Measurements from ENCODE around the gene LAMTOR2. TPM values are rescaled to one million over a fixed set of nuclear protein-coding genes. Genes with fewer than 3 reads are reported as not detected.

The LAMTOR2 gene
- total RNA-seq, 1 donor from 2014 or later, result 61.0 TPM

DNA sequence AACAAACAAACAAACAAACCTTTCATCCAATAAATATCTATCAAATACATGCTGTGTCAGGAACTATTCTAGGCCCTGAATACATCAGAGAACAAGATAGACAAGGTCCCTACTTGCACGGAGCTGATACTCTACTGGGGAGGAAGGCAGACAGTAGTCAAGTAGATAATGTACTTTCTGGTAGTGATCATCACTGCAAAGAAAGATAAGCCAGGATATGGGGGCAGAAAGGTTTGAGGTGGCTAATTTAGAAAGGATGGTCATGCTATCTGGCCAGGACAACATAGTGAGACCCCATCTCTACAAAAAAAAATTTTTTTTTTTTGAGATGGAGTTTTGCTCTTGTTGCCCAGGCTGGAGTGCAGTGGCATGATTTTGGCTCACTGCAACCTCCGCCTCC, 37.0 kb downstream of the LAMTOR2 start:
- TF ChIP-seq, protein P1, sequence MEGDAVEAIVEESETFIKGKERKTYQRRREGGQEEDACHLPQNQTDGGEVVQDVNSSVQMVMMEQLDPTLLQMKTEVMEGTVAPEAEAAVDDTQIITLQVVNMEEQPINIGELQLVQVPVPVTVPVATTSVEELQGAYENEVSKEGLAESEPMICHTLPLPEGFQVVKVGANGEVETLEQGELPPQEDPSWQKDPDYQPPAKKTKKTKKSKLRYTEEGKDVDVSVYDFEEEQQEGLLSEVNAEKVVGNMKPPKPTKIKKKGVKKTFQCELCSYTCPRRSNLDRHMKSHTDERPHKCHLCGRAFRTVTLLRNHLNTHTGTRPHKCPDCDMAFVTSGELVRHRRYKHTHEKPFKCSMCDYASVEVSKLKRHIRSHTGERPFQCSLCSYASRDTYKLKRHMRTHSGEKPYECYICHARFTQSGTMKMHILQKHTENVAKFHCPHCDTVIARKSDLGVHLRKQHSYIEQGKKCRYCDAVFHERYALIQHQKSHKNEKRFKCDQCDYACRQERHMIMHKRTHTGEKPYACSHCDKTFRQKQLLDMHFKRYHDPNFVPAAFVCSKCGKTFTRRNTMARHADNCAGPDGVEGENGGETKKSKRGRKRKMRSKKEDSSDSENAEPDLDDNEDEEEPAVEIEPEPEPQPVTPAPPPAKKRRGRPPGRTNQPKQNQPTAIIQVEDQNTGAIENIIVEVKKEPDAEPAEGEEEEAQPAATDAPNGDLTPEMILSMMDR (IDR thresholded peaks at IDR 0.05; ENCODE audit: unreplicated experiment), result no peak
- H3K4me1 Mint-ChIP-seq (ENCODE audit: low read depth), result peaks cover 13% of the 10 kb centered on the region
- H3K4me3 Mint-ChIP-seq (ENCODE audit: low read depth), result no peak overlapping the region
- no peak for DNase-seq (ENCODE audit: low spot score, unreplicated experiment)
- H3K36me3 Mint-ChIP-seq (ENCODE audit: insufficient read depth), result peaks cover 12% of the 10 kb centered on the region
- no peaks in the 10 kb centered on the region for H3K27me3 Mint-ChIP-seq
- no peak overlapping the region for H3K27ac Mint-ChIP-seq
- no peaks in the 10 kb centered on the region for H3K9me3 Mint-ChIP-seq (ENCODE audit: low read depth)

DNA sequence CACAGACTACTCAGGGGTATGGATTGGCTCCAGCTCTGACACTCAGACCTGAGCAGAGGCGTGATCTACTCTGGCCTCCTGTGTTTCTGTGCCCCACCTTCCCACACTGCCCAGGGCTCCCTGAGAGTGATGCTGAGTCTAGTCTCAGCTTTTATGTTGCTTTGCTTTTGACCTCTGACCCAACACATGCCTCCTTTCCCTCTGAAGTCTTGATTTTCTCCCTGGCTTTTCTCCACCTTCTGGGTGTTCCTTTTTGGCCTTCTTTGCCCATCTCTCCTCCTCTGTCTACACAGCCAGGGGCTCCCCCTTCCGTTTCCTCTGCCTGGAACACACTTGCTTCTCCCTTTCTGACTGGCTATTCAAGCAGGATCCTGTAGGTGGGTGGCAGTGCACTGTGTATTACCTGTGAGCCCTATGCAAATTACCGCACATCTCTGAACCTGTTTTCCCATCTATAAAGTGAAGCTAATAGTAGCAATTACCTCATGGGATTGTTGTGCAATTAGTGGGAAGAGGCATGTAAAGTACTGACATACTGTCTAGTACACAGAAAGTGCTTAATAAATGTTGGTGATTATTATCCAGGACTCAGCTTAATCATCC, 41.4 kb downstream of the LAMTOR2 start:
- Mint-ChIP-seq H3K27ac (peak overlapping the region; percentile 87), H3K36me3 (ENCODE audit: insufficient read depth) (peaks cover 14% of the 10 kb centered on the region), H3K4me1 (ENCODE audit: low read depth) (peaks cover 11% of the 10 kb centered on the region), H3K4me3 (ENCODE audit: low read depth) (no peak overlapping the region), H3K27me3 (no peaks in the 10 kb centered on the region), H3K9me3 (ENCODE audit: low read depth) (no peaks in the 10 kb centered on the region)
- DNase-seq (ENCODE audit: low spot score, unreplicated experiment), result no peak
- TF ChIP-seq, protein P1 (IDR thresholded peaks at IDR 0.05; ENCODE audit: unreplicated experiment), result no peak

DNA sequence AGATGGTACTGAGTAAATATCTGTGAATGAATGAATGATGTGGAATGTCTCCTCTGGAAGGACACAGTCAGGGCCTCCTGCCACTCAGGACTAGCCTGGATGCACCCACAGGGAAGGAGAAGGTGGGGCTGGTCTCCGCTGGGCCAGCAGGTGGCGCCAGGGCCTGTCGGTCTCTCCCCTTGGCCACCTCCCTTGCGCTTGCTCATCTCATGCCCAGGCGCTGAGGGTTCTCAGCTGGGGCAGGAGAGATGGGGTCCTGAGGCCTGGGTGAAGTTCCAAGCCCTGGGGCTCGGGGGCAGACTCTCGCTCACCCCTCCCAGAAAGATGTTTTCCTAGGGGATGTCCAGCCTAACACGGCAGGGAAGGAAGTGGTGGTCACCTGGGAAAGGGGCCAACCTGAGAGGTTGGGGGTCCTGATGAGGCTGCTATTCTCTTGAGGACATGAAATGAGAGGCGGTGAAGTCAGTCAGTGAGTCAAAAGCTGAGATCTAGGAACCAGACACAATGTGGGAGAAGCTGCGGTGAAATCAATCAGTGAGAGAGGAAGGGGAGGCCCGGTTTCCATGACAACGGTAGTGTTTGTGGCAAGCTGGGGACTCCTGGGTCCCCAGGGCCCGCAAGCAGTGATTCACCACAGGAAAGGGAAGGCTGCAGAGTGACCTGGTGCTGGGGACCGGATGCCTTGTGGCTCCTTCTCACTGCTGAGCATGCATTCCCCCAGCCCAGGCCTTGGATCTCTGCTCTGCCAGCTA, 42.2 kb downstream of the LAMTOR2 start:
- TF ChIP-seq, protein P1 (IDR thresholded peaks at IDR 0.05; ENCODE audit: unreplicated experiment), result peak; percentile 93
- no peak overlapping the region for H3K27ac Mint-ChIP-seq
- H3K36me3 Mint-ChIP-seq (ENCODE audit: insufficient read depth), result peaks cover 14% of the 10 kb centered on the region
- H3K27me3 Mint-ChIP-seq, result no peaks in the 10 kb centered on the region
- H3K9me3 Mint-ChIP-seq (ENCODE audit: low read depth), result no peaks in the 10 kb centered on the region
- peak; percentile 72 for DNase-seq (ENCODE audit: low spot score, unreplicated experiment)
- peaks cover 14% of the 10 kb centered on the region for H3K4me1 Mint-ChIP-seq (ENCODE audit: low read depth)
- no peak overlapping the region for H3K4me3 Mint-ChIP-seq (ENCODE audit: low read depth)

DNA sequence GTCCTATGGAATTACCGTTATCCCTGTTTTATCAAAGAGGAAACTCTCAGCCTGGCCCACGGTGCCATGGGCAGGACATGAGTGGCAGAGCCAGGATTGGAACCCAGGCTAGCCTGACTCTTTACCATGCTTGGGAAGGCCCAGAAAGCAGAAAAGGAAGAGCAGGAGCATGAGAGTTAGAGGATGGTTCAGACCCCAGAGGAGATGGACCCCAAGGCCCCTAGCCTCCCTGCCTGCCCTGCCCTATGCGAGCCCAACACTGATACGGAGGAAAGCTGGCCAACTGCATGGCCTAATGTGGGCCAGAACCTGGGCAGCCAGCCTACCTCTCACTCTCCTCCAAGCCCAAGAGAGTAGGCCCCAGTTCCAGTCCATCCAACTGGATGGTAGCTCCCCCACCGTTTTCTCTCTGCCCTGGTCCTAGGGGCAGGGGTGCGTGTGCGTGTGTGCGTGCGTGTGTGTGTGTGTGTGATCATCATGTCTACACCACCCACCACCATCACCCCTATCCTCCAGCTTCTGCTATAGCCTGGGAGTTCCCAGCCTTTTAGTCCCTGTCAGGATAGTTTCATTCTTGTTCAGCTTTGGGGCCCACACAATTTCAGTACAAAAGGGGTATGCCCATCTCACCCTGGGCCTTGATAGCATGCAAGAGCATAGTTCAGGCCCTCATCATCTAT, 43.1 kb downstream of the LAMTOR2 start:
- H3K27ac Mint-ChIP-seq, result no peak overlapping the region

DNA sequence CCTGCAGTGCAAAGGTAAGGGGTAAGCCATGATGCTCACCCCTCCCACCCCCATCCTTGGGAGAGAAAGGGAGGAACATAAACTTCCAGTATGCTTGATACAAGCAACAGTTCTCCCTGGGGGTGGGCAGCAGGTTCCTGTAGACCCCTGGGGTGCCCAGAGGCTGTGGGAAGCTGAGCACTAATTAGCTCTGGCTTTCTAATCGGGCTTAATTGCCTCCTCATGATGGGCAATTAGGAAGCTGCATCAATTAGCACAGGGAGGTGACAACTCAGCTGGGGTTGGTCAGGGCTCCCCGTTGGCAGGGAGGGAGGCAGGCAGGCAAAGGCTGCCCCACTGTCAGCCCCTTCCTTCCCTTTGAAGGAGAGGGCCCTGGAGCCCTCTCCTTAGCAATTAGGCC, 44.2 kb downstream of the LAMTOR2 start:
- peaks cover 12% of the 10 kb centered on the region for H3K36me3 Mint-ChIP-seq (ENCODE audit: insufficient read depth)

More for the DNA sequence above, 43.1 kb downstream of the LAMTOR2 start:
- DNase-seq (ENCODE audit: low spot score, unreplicated experiment), result no peak
- TF ChIP-seq, protein P1 (IDR thresholded peaks at IDR 0.05; ENCODE audit: unreplicated experiment), result no peak
- Mint-ChIP-seq H3K9me3 (ENCODE audit: low read depth) (no peaks in the 10 kb centered on the region), H3K4me3 (ENCODE audit: low read depth) (no peak overlapping the region), H3K36me3 (ENCODE audit: insufficient read depth) (peaks cover 13% of the 10 kb centered on the region), H3K27me3 (no peaks in the 10 kb centered on the region), H3K4me1 (ENCODE audit: low read depth) (peaks cover 13% of the 10 kb centered on the region)

More for the DNA sequence above, 44.2 kb downstream of the LAMTOR2 start:
- H3K27ac Mint-ChIP-seq, result no peak overlapping the region
- H3K9me3 Mint-ChIP-seq (ENCODE audit: low read depth), result no peaks in the 10 kb centered on the region
- no peak for DNase-seq (ENCODE audit: low spot score, unreplicated experiment)
- no peaks in the 10 kb centered on the region for H3K27me3 Mint-ChIP-seq
- H3K4me1 Mint-ChIP-seq (ENCODE audit: low read depth), result peaks cover 22% of the 10 kb centered on the region
- TF ChIP-seq, protein P1 (IDR thresholded peaks at IDR 0.05; ENCODE audit: unreplicated experiment), result no peak
- H3K4me3 Mint-ChIP-seq (ENCODE audit: low read depth), result no peak overlapping the region

All from progenitor cell of endocrine pancreas (in vitro differentiated cells).